Osteocyte (in vitro differentiated cells): ENCODE results near the gene PACS1. TPM values are rescaled to one million over a fixed set of nuclear protein-coding genes. Genes with fewer than 3 reads are reported as not detected.

ENCODE experiments used
- DNase-seq: peaks from one replicate; pipeline ENCODE4 v3.0.0; 2021; ENCODE audit warnings: mixed read lengths; ENCODE audit not compliant: unreplicated experiment; ENCODE audit errors: extremely low spot score
- H3K27ac Mint-ChIP-seq: one replicate; pipeline ENCODE4 v1.8.0; 2021; ENCODE audit warnings: mild to moderate bottlenecking, mixed read lengths; ENCODE audit not compliant: unreplicated experiment
- H3K27me3 Mint-ChIP-seq: one replicate; pipeline ENCODE4 v1.8.0; 2021; ENCODE audit warnings: mixed read lengths; ENCODE audit not compliant: unreplicated experiment
- H3K36me3 Mint-ChIP-seq: one replicate; pipeline ENCODE4 v1.8.0; 2021; ENCODE audit warnings: mixed read lengths; ENCODE audit not compliant: unreplicated experiment
- H3K4me1 Mint-ChIP-seq: one replicate; pipeline ENCODE4 v1.8.0; 2021; ENCODE audit warnings: mixed read lengths; ENCODE audit not compliant: unreplicated experiment
- H3K4me3 Mint-ChIP-seq: one replicate; pipeline ENCODE4 v1.8.0; 2021; ENCODE audit warnings: mild to moderate bottlenecking, moderate library complexity, mixed read lengths; ENCODE audit not compliant: unreplicated experiment
- H3K9me3 Mint-ChIP-seq: one replicate; pipeline ENCODE4 v1.8.0; 2021; ENCODE audit warnings: mixed read lengths; ENCODE audit not compliant: unreplicated experiment
- total RNA-seq: library from RNA; stranded (reverse); gene quantifications from 2 replicates; pipeline ENCODE4 v1.2.1, GENCODE V29; 2021
- TF ChIP-seq, protein P1 (sequence below): fragments of 200-600 bp; sonication (generic); IDR thresholded peaks from 2 replicates; pipeline ENCODE4 v1.5.0; 2021; ENCODE audit warnings: antibody characterized with exemption, mild to moderate bottlenecking, moderate library complexity

Gene PACS1
- total RNA-seq, 1 donor from 2014 or later = 83.8 TPM

DNA sequence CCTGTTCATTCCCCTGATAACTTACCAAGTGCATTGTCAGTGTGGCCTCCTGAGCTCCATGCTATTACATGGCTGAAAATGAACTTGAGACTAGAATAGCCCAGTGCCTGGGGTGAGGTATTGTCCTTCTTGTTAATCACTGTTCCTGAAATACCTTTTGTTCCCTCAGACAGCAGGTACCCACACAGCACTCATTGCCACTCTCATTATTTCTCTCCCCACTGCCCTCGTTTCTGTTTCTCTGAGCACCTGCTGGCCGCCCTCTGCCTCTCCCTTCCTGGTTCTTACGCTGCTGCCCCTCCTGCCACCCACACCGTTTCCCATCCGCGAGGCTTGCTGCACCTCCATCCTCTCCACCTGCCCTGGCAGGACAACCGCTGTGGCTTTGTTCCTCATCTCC, 161.5 kb downstream of the PACS1 start:
- DNase-seq = no peak
- Mint-ChIP-seq H3K9me3 (no peaks in the 10 kb centered on the region), H3K36me3 (peaks cover 64% of the 10 kb centered on the region), H3K27me3 (no peaks in the 10 kb centered on the region), H3K27ac (no peak overlapping the region), H3K4me3 (no peak overlapping the region), H3K4me1 (no peaks in the 10 kb centered on the region)
- TF ChIP-seq, protein P1, sequence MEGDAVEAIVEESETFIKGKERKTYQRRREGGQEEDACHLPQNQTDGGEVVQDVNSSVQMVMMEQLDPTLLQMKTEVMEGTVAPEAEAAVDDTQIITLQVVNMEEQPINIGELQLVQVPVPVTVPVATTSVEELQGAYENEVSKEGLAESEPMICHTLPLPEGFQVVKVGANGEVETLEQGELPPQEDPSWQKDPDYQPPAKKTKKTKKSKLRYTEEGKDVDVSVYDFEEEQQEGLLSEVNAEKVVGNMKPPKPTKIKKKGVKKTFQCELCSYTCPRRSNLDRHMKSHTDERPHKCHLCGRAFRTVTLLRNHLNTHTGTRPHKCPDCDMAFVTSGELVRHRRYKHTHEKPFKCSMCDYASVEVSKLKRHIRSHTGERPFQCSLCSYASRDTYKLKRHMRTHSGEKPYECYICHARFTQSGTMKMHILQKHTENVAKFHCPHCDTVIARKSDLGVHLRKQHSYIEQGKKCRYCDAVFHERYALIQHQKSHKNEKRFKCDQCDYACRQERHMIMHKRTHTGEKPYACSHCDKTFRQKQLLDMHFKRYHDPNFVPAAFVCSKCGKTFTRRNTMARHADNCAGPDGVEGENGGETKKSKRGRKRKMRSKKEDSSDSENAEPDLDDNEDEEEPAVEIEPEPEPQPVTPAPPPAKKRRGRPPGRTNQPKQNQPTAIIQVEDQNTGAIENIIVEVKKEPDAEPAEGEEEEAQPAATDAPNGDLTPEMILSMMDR = no peak

DNA sequence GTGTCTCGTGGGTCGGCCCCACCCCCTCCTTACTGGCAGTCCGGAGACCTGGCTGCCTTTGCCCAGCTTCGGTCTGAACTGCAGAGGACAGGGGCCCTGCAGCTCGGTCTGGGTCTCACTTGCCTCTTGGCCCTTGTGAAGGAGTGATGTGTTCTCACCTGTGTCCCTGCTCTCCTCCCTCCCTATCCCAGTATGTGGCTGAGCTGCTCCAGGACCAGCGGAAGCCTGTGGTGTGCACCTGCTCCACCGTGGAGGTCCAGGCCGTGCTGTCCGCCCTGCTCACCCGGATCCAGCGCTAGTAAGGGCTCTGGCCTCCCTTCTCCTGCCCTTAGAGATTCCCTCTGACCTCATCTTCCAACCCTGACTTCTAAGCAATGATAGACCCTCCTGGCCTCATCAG, 162.7 kb downstream of the PACS1 start:
- Mint-ChIP-seq H3K27me3 (no peaks in the 10 kb centered on the region), H3K36me3 (peaks cover 62% of the 10 kb centered on the region), H3K4me3 (no peak overlapping the region), H3K27ac (no peak overlapping the region), H3K4me1 (no peaks in the 10 kb centered on the region), H3K9me3 (no peaks in the 10 kb centered on the region)
- no peak for DNase-seq
- TF ChIP-seq, protein P1 = no peak

DNA sequence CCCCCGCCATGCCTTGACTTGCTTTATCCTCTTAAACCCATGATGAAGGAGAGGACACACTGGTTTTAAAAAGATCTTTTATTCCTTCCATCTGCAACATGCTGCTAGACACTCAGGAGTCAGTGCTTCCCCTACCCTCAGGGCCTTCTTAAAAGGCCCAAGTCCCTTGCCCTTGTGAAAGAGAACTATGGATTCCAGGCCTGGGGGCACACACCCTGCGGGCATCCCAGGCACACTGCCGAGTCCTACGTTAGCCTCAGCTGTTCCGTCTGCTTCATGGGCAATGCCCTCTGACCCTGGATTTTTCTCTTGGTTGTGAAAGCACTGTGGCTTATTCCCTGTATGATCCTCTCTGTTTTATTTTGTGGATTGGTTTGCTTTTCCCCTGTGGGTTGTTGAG, 163.2 kb downstream of the PACS1 start:
- H3K9me3 Mint-ChIP-seq = no peaks in the 10 kb centered on the region
- H3K36me3 Mint-ChIP-seq = peaks cover 58% of the 10 kb centered on the region
- no peak overlapping the region for H3K4me3 Mint-ChIP-seq
- no peaks in the 10 kb centered on the region for H3K27me3 Mint-ChIP-seq
- H3K4me1 Mint-ChIP-seq = no peaks in the 10 kb centered on the region
- no peak overlapping the region for H3K27ac Mint-ChIP-seq
- TF ChIP-seq, protein P1 = no peak
- DNase-seq = no peak

DNA sequence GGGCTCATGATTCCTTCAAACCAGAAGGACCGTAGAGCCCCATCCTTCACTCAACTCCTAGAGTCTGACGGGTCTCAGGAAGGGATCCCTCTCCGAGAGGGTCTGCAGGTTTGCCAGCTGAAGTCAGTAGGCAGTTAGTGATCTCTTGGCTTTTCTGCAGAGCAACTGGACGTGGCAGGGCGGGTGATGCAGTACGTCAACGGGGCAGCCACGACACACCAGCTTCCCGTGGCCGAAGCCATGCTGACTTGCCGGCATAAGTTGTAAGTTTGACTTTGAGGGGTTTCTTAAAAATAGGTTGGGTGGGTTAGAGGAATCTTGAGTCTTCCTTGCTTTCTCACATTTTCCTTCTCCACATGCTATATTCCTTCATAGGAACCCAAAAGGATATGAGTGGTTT, 165.1 kb downstream of the PACS1 start:
- Mint-ChIP-seq H3K4me3 (no peak overlapping the region), H3K27me3 (no peaks in the 10 kb centered on the region), H3K36me3 (peaks cover 53% of the 10 kb centered on the region), H3K4me1 (no peaks in the 10 kb centered on the region), H3K27ac (no peak overlapping the region), H3K9me3 (no peaks in the 10 kb centered on the region)
- TF ChIP-seq, protein P1 = no peak
- no peak for DNase-seq

DNA sequence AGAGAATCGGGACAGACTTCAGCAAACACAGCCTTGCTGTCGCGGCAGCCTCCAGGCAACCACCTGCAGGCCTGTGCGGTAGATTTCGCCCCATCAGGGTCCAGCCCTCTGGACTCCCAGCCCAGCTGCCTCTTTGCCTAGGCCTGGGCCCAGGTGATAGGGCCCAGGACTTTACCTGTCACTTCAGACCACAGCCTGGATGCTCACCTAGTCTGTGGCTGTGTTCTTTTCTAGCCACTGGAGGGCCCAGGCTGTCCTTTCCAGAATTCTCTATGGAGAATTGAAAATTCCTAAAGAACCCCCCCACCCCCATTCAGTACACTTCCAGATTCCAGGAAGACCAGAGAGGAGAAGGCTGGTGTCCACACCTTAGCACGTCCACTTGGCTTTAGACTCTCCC, 167.8 kb downstream of the PACS1 start:
- no peaks in the 10 kb centered on the region for H3K4me1 Mint-ChIP-seq

More for the DNA sequence above, 167.8 kb downstream of the PACS1 start:
- TF ChIP-seq, protein P1 = no peak
- no peak for DNase-seq
- H3K36me3 Mint-ChIP-seq = peaks cover 43% of the 10 kb centered on the region
- H3K27me3 Mint-ChIP-seq = no peaks in the 10 kb centered on the region
- H3K9me3 Mint-ChIP-seq = no peaks in the 10 kb centered on the region
- H3K4me3 Mint-ChIP-seq = no peak overlapping the region
- H3K27ac Mint-ChIP-seq = no peak overlapping the region
